WTC11 (cell line): ENCODE results near the gene EPSTI1. TPM values are rescaled to one million over a fixed set of nuclear protein-coding genes. Genes with fewer than 3 reads are reported as not detected.

Source experiments
- ATAC-seq: fragments of 200-7000 bp; cut with Tn5 transposase; 2 replicates; pipeline ENCODE4 v1.10.0; 2021; ENCODE audit warnings: mild to moderate bottlenecking, moderate library complexity
- CTCF ChIA-PET: fragments of 300-600 bp; sonication (Branson Sonifier 250); formaldehyde crosslinking; loops from one replicate; lab custom pipeline; 2021; ENCODE audit warnings: antibody characterized with exemption; lab: Charles Lee
- POLR2A ChIA-PET: fragments of 350-600 bp; sonication (Branson Sonifier 250); formaldehyde crosslinking; loops from one replicate; lab custom pipeline; 2021; ENCODE audit warnings: antibody characterized with exemption; lab: Charles Lee
- DNase-seq: peaks from one replicate; pipeline ENCODE4 v3.0.0; 2021; ENCODE audit warnings: low spot score
- H3K27ac Mint-ChIP-seq: 2 replicates; pipeline ENCODE4 v1.8.0; 2021; ENCODE audit warnings: mixed read lengths
- H3K27me3 Mint-ChIP-seq: 2 replicates; pipeline ENCODE4 v1.8.0; 2021; ENCODE audit warnings: low read depth, mild to moderate bottlenecking, moderate library complexity, mixed read lengths
- H3K36me3 Mint-ChIP-seq: 2 replicates; pipeline ENCODE4 v1.8.0; 2021; ENCODE audit warnings: mixed read lengths
- H3K4me1 Mint-ChIP-seq: 2 replicates; pipeline ENCODE4 v1.8.0; 2022; ENCODE audit warnings: mixed read lengths
- H3K4me3 Mint-ChIP-seq: 2 replicates; pipeline ENCODE4 v1.8.0; 2021; ENCODE audit warnings: mild to moderate bottlenecking, moderate library complexity, mixed read lengths
- H3K9me3 Mint-ChIP-seq: 2 replicates; pipeline ENCODE4 v1.8.0; 2021; ENCODE audit warnings: mixed read lengths
- CBFB ChIP-seq: sonication (generic); formaldehyde crosslinking; IDR thresholded peaks from 2 replicates; pipeline ENCODE4 v1.8.1; 2022; ENCODE audit warnings: mild to moderate bottlenecking, low read depth, missing genetic modification reagents
- CTCF ChIP-seq: fragments of 200-600 bp; IDR thresholded peaks from 2 replicates; pipeline ENCODE4 v1.8.0; 2022; ENCODE audit warnings: antibody characterized with exemption
- ESRRA ChIP-seq: sonication (generic); formaldehyde crosslinking; IDR thresholded peaks from 2 replicates; pipeline ENCODE4 v1.8.1; 2022; ENCODE audit warnings: mild to moderate bottlenecking, missing genetic modification reagents, borderline replicate concordance
- FOXJ3 ChIP-seq: sonication (generic); formaldehyde crosslinking; IDR thresholded peaks from 2 replicates; pipeline ENCODE4 v1.9.0; 2021; ENCODE audit warnings: missing genetic modification reagents, mild to moderate bottlenecking, borderline replicate concordance
- GRHL2 ChIP-seq: fragments of 250-450 bp; sonication (Bioruptor Pico); IDR thresholded peaks from 2 replicates; pipeline ENCODE4 v1.8.0; 2022; ENCODE audit warnings: mild to moderate bottlenecking, moderate library complexity; ENCODE audit not compliant: insufficient replicate concordance, severe bottlenecking
- HMGA2 ChIP-seq: fragments of 250-450 bp; sonication (Bioruptor Pico); IDR thresholded peaks from 2 replicates; pipeline ENCODE4 v1.4.0; 2021; ENCODE audit warnings: mild to moderate bottlenecking, moderate library complexity
- HMGXB4 ChIP-seq: sonication (generic); formaldehyde crosslinking; IDR thresholded peaks from 2 replicates; pipeline ENCODE4 v1.8.1; 2023; ENCODE audit warnings: mild to moderate bottlenecking, moderate library complexity, missing genetic modification reagents
- IRF2 ChIP-seq: sonication (generic); formaldehyde crosslinking; IDR thresholded peaks from 2 replicates; pipeline ENCODE4 v1.8.0; 2022; ENCODE audit warnings: low read depth, missing genetic modification reagents, borderline replicate concordance
- KAT7 ChIP-seq: sonication (generic); formaldehyde crosslinking; IDR thresholded peaks from 2 replicates; pipeline ENCODE4 v1.8.1; 2023; ENCODE audit warnings: missing genetic modification reagents, mild to moderate bottlenecking, borderline replicate concordance
- MYBL2 ChIP-seq: sonication (generic); formaldehyde crosslinking; IDR thresholded peaks from 2 replicates; pipeline ENCODE4 v1.8.1; 2023; ENCODE audit warnings: mild to moderate bottlenecking, moderate library complexity, missing genetic modification reagents
- NFYB ChIP-seq: sonication (generic); formaldehyde crosslinking; conservative IDR thresholded peaks from 2 replicates; pipeline ENCODE4 v1.8.0; 2022; ENCODE audit warnings: low read depth, missing genetic modification reagents
- PRRX2 ChIP-seq: fragments of 250-450 bp; sonication (Bioruptor Pico); IDR thresholded peaks from 2 replicates; pipeline ENCODE4 v1.8.0; 2021; ENCODE audit warnings: mild to moderate bottlenecking
- RORB ChIP-seq: fragments of 250-450 bp; sonication (Bioruptor Pico); IDR thresholded peaks from 2 replicates; pipeline ENCODE4 v1.9.0; 2021; ENCODE audit warnings: mild to moderate bottlenecking
- SOX15 ChIP-seq: fragments of 250-450 bp; sonication (Bioruptor Pico); IDR thresholded peaks from 2 replicates; pipeline ENCODE4 v1.9.0; 2021; ENCODE audit warnings: mild to moderate bottlenecking
- ZNF138 ChIP-seq: sonication (generic); formaldehyde crosslinking; conservative IDR thresholded peaks from 2 replicates; pipeline ENCODE4 v1.8.1; 2022; ENCODE audit warnings: mild to moderate bottlenecking, moderate library complexity, missing genetic modification reagents
- ZNF232 ChIP-seq: sonication (generic); formaldehyde crosslinking; IDR thresholded peaks from 2 replicates; pipeline ENCODE4 v1.8.0; 2022; ENCODE audit warnings: mild to moderate bottlenecking, missing genetic modification reagents
- ZNF281 ChIP-seq: sonication (generic); formaldehyde crosslinking; IDR thresholded peaks from 2 replicates; pipeline ENCODE4 v1.8.0; 2023; ENCODE audit warnings: mild to moderate bottlenecking, missing genetic modification reagents
- ZNF416 ChIP-seq: fragments of 250-450 bp; sonication (Bioruptor Pico); IDR thresholded peaks from 2 replicates; pipeline ENCODE4 v1.9.0; 2021; ENCODE audit warnings: mild to moderate bottlenecking, inconsistent platforms
- ZNF423 ChIP-seq: fragments of 250-450 bp; sonication (Bioruptor Pico); IDR thresholded peaks from 2 replicates; pipeline ENCODE4 v2.1.2; 2022; ENCODE audit warnings: mild to moderate bottlenecking, moderate library complexity
- total RNA-seq: library from RNA; stranded (reverse); gene quantifications from 3 replicates; pipeline ENCODE4 v1.2.3, GENCODE V29; 2021
- TF ChIP-seq, protein P1 (sequence below): sonication (generic); formaldehyde crosslinking; conservative IDR thresholded peaks from 2 replicates; pipeline ENCODE4 v1.8.1; 2022; ENCODE audit warnings: mild to moderate bottlenecking, missing genetic modification reagents
- TF ChIP-seq, protein P2 (sequence below): sonication (generic); formaldehyde crosslinking; IDR thresholded peaks from 2 replicates; pipeline ENCODE4 v1.8.1; 2022; ENCODE audit warnings: missing genetic modification reagents, borderline replicate concordance
- TF ChIP-seq, protein P3 (sequence below): fragments of 250-450 bp; sonication (Bioruptor Pico); IDR thresholded peaks from 2 replicates; pipeline ENCODE4 v1.8.0; 2021; ENCODE audit warnings: mild to moderate bottlenecking
- TF ChIP-seq, protein P4 (sequence below): sonication (generic); formaldehyde crosslinking; IDR thresholded peaks from 2 replicates; pipeline ENCODE4 v1.8.0; 2022; ENCODE audit warnings: mild to moderate bottlenecking, missing genetic modification reagents

EPSTI1 gene
- total RNA-seq, 1 experiment from 2014 or later: 2.1 TPM

DNA sequence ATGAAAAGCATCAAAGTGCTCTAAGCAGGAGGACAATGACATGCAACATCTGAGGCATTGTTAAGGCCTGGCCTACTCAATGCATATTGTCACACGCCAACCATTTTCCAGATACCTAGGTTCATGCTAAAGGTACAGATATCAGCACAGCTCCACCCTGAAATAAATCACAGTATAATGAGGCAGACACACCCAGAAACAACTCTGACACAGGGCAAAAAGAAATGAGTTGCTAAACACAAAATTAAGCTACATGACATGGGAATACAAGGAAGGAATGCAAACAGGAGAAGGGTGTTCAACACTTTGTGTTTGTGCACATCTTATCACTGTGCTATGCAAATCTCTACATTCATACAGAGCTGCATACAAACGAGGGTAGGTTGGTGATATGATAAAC, 86.5 kb downstream of the EPSTI1 start:
- no peak overlapping the region for H3K4me3 Mint-ChIP-seq

GRCh38 chr13:42899266-42899665, 92.8 kb downstream of the EPSTI1 start:
- no peaks in the 10 kb centered on the region; the same call in 1 of the 2 replicates for H3K27me3 Mint-ChIP-seq
- no peak overlapping the region for H3K27ac Mint-ChIP-seq
- TF ChIP-seq GRHL2 (no peak), ZNF423 (CRISPR knock-in tag) (no peak), ESRRA (CRISPR knock-in tag) (no peak), HMGA2 (CRISPR knock-in tag) (no peak), ZNF416 (CRISPR knock-in tag) (no peak), HMGXB4 (CRISPR knock-in tag) (no peak), SOX15 (CRISPR knock-in tag) (no peak), FOXJ3 (CRISPR knock-in tag) (no peak), CBFB (CRISPR knock-in tag) (no peak), CTCF (no peak), IRF2 (no peak), ZNF281 (CRISPR knock-in tag) (no peak), NFYB (no peak), ZNF232 (CRISPR knock-in tag) (no peak), ZNF138 (CRISPR knock-in tag) (no peak)
- TF ChIP-seq, protein P1, sequence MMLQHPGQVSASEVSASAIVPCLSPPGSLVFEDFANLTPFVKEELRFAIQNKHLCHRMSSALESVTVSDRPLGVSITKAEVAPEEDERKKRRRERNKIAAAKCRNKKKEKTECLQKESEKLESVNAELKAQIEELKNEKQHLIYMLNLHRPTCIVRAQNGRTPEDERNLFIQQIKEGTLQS (CRISPR knock-in tag): no peak
- TF ChIP-seq, protein P2, sequence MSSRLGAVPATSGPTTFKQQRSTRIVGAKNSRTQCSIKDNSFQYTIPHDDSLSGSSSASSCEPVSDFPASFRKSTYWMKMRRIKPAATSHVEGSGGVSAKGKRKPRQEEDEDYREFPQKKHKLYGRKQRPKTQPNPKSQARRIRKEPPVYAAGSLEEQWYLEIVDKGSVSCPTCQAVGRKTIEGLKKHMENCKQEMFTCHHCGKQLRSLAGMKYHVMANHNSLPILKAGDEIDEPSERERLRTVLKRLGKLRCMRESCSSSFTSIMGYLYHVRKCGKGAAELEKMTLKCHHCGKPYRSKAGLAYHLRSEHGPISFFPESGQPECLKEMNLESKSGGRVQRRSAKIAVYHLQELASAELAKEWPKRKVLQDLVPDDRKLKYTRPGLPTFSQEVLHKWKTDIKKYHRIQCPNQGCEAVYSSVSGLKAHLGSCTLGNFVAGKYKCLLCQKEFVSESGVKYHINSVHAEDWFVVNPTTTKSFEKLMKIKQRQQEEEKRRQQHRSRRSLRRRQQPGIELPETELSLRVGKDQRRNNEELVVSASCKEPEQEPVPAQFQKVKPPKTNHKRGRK (CRISPR knock-in tag): no peak
- no peak overlapping the region for H3K4me3 Mint-ChIP-seq
- no peaks in the 10 kb centered on the region for H3K9me3 Mint-ChIP-seq
- peaks cover 11% of the 10 kb centered on the region for H3K4me1 Mint-ChIP-seq
- ChIA-PET CTCF (no interaction called here), POLR2A (no interaction called here)
- no peak for ATAC-seq
- DNase-seq: no peak
- no peaks in the 10 kb centered on the region for H3K36me3 Mint-ChIP-seq

More for the DNA sequence above, 86.5 kb downstream of the EPSTI1 start:
- Mint-ChIP-seq H3K27ac (no peak overlapping the region), H3K9me3 (no peaks in the 10 kb centered on the region), H3K27me3 (no peaks in the 10 kb centered on the region), H3K4me1 (no peaks in the 10 kb centered on the region), H3K36me3 (no peaks in the 10 kb centered on the region)
- ATAC-seq: no peak
- POLR2A ChIA-PET: no interaction called here
- DNase-seq: no peak
- CTCF ChIA-PET: no interaction called here
- TF ChIP-seq MYBL2 (CRISPR knock-in tag) (no peak), PRRX2 (CRISPR knock-in tag) (no peak), RORB (no peak), KAT7 (CRISPR knock-in tag) (no peak)
- TF ChIP-seq, protein P3, sequence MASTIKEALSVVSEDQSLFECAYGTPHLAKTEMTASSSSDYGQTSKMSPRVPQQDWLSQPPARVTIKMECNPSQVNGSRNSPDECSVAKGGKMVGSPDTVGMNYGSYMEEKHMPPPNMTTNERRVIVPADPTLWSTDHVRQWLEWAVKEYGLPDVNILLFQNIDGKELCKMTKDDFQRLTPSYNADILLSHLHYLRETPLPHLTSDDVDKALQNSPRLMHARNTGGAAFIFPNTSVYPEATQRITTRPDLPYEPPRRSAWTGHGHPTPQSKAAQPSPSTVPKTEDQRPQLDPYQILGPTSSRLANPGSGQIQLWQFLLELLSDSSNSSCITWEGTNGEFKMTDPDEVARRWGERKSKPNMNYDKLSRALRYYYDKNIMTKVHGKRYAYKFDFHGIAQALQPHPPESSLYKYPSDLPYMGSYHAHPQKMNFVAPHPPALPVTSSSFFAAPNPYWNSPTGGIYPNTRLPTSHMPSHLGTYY (CRISPR knock-in tag): no peak
- TF ChIP-seq, protein P4, sequence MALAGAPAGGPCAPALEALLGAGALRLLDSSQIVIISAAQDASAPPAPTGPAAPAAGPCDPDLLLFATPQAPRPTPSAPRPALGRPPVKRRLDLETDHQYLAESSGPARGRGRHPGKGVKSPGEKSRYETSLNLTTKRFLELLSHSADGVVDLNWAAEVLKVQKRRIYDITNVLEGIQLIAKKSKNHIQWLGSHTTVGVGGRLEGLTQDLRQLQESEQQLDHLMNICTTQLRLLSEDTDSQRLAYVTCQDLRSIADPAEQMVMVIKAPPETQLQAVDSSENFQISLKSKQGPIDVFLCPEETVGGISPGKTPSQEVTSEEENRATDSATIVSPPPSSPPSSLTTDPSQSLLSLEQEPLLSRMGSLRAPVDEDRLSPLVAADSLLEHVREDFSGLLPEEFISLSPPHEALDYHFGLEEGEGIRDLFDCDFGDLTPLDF (CRISPR knock-in tag): no peak
